ENCODE data around the gene TEX36. TPM values are rescaled to one million over a fixed set of nuclear protein-coding genes. Genes with fewer than 3 reads are reported as not detected.
"Not testable (repeated sequence)": the region's sequence is repeated elsewhere in the genome, so short reads cannot be mapped to it uniquely, and the experiment has no call there.

The TEX36 gene
- total RNA-seq, 1 donor from 2014 or later, result not detected

- no peak for DNase-seq (ENCODE audit: low spot score)
These were observed 9.2 kb upstream of the TEX36 start for GRCh38 chr10:125692196-125692595.

GRCh38 chr10:125691160-125691981 is 8.4 kb upstream of the TEX36 start:
- DNase-seq (ENCODE audit: low spot score), result no peak

- DNase-seq (ENCODE audit: low spot score), result no peak
These were observed 7.1 kb upstream of the TEX36 start for GRCh38 chr10:125689955-125690569.

GRCh38 chr10:125687507-125688185 is 4.7 kb upstream of the TEX36 start:
- DNase-seq (ENCODE audit: low spot score), result no peak

- no peak for DNase-seq (ENCODE audit: low spot score)
These were observed 1.6 kb upstream of the TEX36 start for GRCh38 chr10:125684581-125684980.

- DNase-seq (ENCODE audit: low spot score), result no peak
These were observed 858 bp upstream of the TEX36 start for GRCh38 chr10:125683821-125684220.

- no peak for DNase-seq (ENCODE audit: low spot score)
These were observed 3.5 kb downstream of the TEX36 start for GRCh38 chr10:125679436-125679835.

- no peak for DNase-seq (ENCODE audit: low spot score)
These were observed 10.1 kb downstream of the TEX36 start for GRCh38 chr10:125672884-125673283.

GRCh38 chr10:125662584-125662983 is 20.4 kb downstream of the TEX36 start:
- DNase-seq (ENCODE audit: low spot score), result no peak

- no peak for DNase-seq (ENCODE audit: low spot score)
These were observed 20.9 kb downstream of the TEX36 start for GRCh38 chr10:125661941-125662515.

GRCh38 chr10:125661431-125661940 is 21.5 kb downstream of the TEX36 start:
- DNase-seq (ENCODE audit: low spot score), result no peak

- no peak for DNase-seq (ENCODE audit: low spot score)
These were observed 23.9 kb downstream of the TEX36 start for GRCh38 chr10:125659071-125659470.

GRCh38 chr10:125656523-125656922 is 26.4 kb downstream of the TEX36 start:
- no peak for DNase-seq (ENCODE audit: low spot score)

- DNase-seq (ENCODE audit: low spot score), result not testable (repeated sequence)
These were observed 29.9 kb downstream of the TEX36 start for GRCh38 chr10:125653113-125653512.

- no peak for DNase-seq (ENCODE audit: low spot score)
These were observed 36.7 kb downstream of the TEX36 start for GRCh38 chr10:125646311-125646710.

- no peak for DNase-seq (ENCODE audit: low spot score)
These were observed 41.6 kb downstream of the TEX36 start for GRCh38 chr10:125641398-125641797.

- DNase-seq (ENCODE audit: low spot score), result no peak
These were observed 42.3 kb downstream of the TEX36 start for GRCh38 chr10:125640653-125641052.

- no peak for DNase-seq (ENCODE audit: low spot score)
These were observed 43.1 kb downstream of the TEX36 start for GRCh38 chr10:125639846-125640245.

GRCh38 chr10:125638555-125638954 is 44.4 kb downstream of the TEX36 start:
- DNase-seq (ENCODE audit: low spot score), result no peak

GRCh38 chr10:125637496-125637895 is 45.5 kb downstream of the TEX36 start:
- no peak for DNase-seq (ENCODE audit: low spot score)

GRCh38 chr10:125634606-125635005 is 48.4 kb downstream of the TEX36 start:
- DNase-seq (ENCODE audit: low spot score), result no peak

- no peak for DNase-seq (ENCODE audit: low spot score)
These were observed 49.4 kb downstream of the TEX36 start for GRCh38 chr10:125633517-125633999.
